ENCODE data around the gene CAAP1.
"Not testable (repeated sequence)": the region's sequence is repeated elsewhere in the genome, so short reads cannot be mapped to it uniquely, and the experiment has no call there.

CAAP1 gene

GRCh38 chr9:26892251-26893029 is at the start of gene CAAP1:
Gene CAAP1 (minus strand): TSS chr9:26892802. CDS start chr9:26892715, 87 bp downstream.
- DNase-seq, result peak; percentile 93

GRCh38 chr9:26940779-26941178 is 48.2 kb upstream of the CAAP1 start:
- DNase-seq, result no peak

- DNase-seq, result no peak
These were observed 47.5 kb upstream of the CAAP1 start for GRCh38 chr9:26939955-26940711.

GRCh38 chr9:26937816-26938371 is 45.3 kb upstream of the CAAP1 start:
- DNase-seq, result no peak

- DNase-seq, result no peak
These were observed 43.2 kb upstream of the CAAP1 start for GRCh38 chr9:26935847-26936246.

- no peak for DNase-seq
These were observed 36.4 kb upstream of the CAAP1 start for GRCh38 chr9:26928902-26929495.

GRCh38 chr9:26925609-26926008 is 33.0 kb upstream of the CAAP1 start:
- no peak for DNase-seq

GRCh38 chr9:26919698-26920097 is 27.1 kb upstream of the CAAP1 start:
- no peak for DNase-seq

GRCh38 chr9:26913138-26913668 is 20.6 kb upstream of the CAAP1 start:
- no peak for DNase-seq

- no peak for DNase-seq
These were observed 12.1 kb upstream of the CAAP1 start for GRCh38 chr9:26904671-26905070.

- no peak for DNase-seq
These were observed 11.5 kb upstream of the CAAP1 start for GRCh38 chr9:26904070-26904469.

GRCh38 chr9:26893030-26893676 is 551 bp upstream of the CAAP1 start:
- DNase-seq, result no peak

- DNase-seq, result no peak
These were observed 876 bp downstream of the CAAP1 start for GRCh38 chr9:26891726-26892125.

- no peak for DNase-seq
These were observed 4.3 kb downstream of the CAAP1 start for GRCh38 chr9:26888271-26888670.

GRCh38 chr9:26882154-26882553 is 10.4 kb downstream of the CAAP1 start:
- no peak for DNase-seq

GRCh38 chr9:26880262-26880661 is 12.3 kb downstream of the CAAP1 start:
- DNase-seq, result no peak

GRCh38 chr9:26875155-26875554 is 17.4 kb downstream of the CAAP1 start:
- not testable (repeated sequence) for DNase-seq

- no peak for DNase-seq
These were observed 22.3 kb downstream of the CAAP1 start for GRCh38 chr9:26870292-26870691.

GRCh38 chr9:26863074-26863473 is 29.5 kb downstream of the CAAP1 start:
- DNase-seq, result no peak

GRCh38 chr9:26856413-26857032 is 36.1 kb downstream of the CAAP1 start:
- no peak for DNase-seq

GRCh38 chr9:26850995-26851394 is 41.6 kb downstream of the CAAP1 start:
- DNase-seq, result no peak

GRCh38 chr9:26833792-26834191 is 58.8 kb downstream of the CAAP1 start:
- no peak for DNase-seq
